HG03060 (cell line): ENCODE data around the gene PRLHR.

Experiments used
- ATAC-seq: cut with Tn5 transposase; IDR thresholded peaks from one replicate; pipeline ENCODE4 v1.9.1; 2021; ENCODE audit warnings: low read depth, moderate number of reproducible peaks; ENCODE audit not compliant: unreplicated experiment

PRLHR gene

GRCh38 chr10:118564114-118564513, 31.3 kb downstream of the PRLHR start:
- ATAC-seq = no peak

GRCh38 chr10:118563373-118563890, 32.0 kb downstream of the PRLHR start:
- ATAC-seq = no peak

GRCh38 chr10:118562851-118563250, 32.6 kb downstream of the PRLHR start:
- ATAC-seq = no peak

GRCh38 chr10:118557946-118558345, 37.5 kb downstream of the PRLHR start:
- no peak for ATAC-seq

GRCh38 chr10:118551535-118552100, 43.8 kb downstream of the PRLHR start:
- ATAC-seq = no peak

GRCh38 chr10:118547282-118547681, 48.2 kb downstream of the PRLHR start:
- ATAC-seq = no peak

GRCh38 chr10:118546479-118546878, 49.0 kb downstream of the PRLHR start:
- no peak for ATAC-seq

- no peak for ATAC-seq
Measured at GRCh38 chr10:118545381-118545780, 50.1 kb downstream of the PRLHR start.

- no peak for ATAC-seq
Measured at GRCh38 chr10:118544401-118544948, 51.0 kb downstream of the PRLHR start.

GRCh38 chr10:118543714-118544400, 51.6 kb downstream of the PRLHR start:
- ATAC-seq = peak; percentile 41

GRCh38 chr10:118542745-118543144, 52.7 kb downstream of the PRLHR start:
- no peak for ATAC-seq

- ATAC-seq = no peak
Measured at GRCh38 chr10:118542205-118542604, 53.2 kb downstream of the PRLHR start.

GRCh38 chr10:118541718-118542117, 53.7 kb downstream of the PRLHR start:
- ATAC-seq = no peak
